ENCODE measurements around the gene WDR5. TPM values are rescaled to one million over a fixed set of nuclear protein-coding genes. Genes with fewer than 3 reads are reported as not detected.

Gene WDR5
- total and polyA plus RNA-seq, 2 experiments from 2014 or later, result 37.0 to 56.6 TPM

- ATAC-seq (no peak), DNase-seq (ENCODE audit: low spot score) (no peak)
- Mint-ChIP-seq H3K27me3 (ENCODE audit: insufficient read depth, low read depth, poor library complexity) (peaks cover 12% of the 10 kb centered on the region), H3K4me1 (peaks cover 7% of the 10 kb centered on the region), H3K4me3 (no peak overlapping the region), H3K36me3 (ENCODE audit: low read depth) (peaks cover 6% of the 10 kb centered on the region), H3K9me3 (peaks cover 11% of the 10 kb centered on the region), H3K27ac (no peak overlapping the region)
- Histone ChIP-seq H3F3A (replicated peaks; ENCODE audit: low read depth) (no peaks in the 10 kb centered on the region), H3K9me2 (ENCODE audit: insufficient read depth) (no peaks in the 10 kb centered on the region), H2AFZ (no peak overlapping the region), H3K79me2 (replicated peaks; ENCODE audit: insufficient read depth) (no peaks in the 10 kb centered on the region), H3K36me3 (ENCODE audit: insufficient read depth) (no peaks in the 10 kb centered on the region), H3K27me3 (ENCODE audit: insufficient read depth) (no peaks in the 10 kb centered on the region), H3K4me1 (ENCODE audit: insufficient read depth) (no peaks in the 10 kb centered on the region), H4K20me1 (replicated peaks; ENCODE audit: insufficient read depth) (no peaks in the 10 kb centered on the region), H3K27ac (ENCODE audit: low read depth) (no peak overlapping the region), H3K4me3 (no peak overlapping the region), H3K4me2 (no peak overlapping the region)
- TF ChIP-seq EZH2phosphoT487 (IDR thresholded peaks at IDR 0.05; ENCODE audit: unreplicated experiment) (no peak), ZNF462 (CRISPR knock-in tag; IDR thresholded peaks at IDR 0.05) (no peak), EZH2 (IDR thresholded peaks at IDR 0.05; ENCODE audit: low read depth, unreplicated experiment) (no peak), ZNF331 (CRISPR knock-in tag; IDR thresholded peaks at IDR 0.05; ENCODE audit: low read depth) (no peak), ZNF114 (CRISPR knock-in tag; IDR thresholded peaks at IDR 0.05) (no peak), JUNB (IDR thresholded peaks at IDR 0.05; ENCODE audit: unreplicated experiment) (no peak)
- TF ChIP-seq, protein P1, sequence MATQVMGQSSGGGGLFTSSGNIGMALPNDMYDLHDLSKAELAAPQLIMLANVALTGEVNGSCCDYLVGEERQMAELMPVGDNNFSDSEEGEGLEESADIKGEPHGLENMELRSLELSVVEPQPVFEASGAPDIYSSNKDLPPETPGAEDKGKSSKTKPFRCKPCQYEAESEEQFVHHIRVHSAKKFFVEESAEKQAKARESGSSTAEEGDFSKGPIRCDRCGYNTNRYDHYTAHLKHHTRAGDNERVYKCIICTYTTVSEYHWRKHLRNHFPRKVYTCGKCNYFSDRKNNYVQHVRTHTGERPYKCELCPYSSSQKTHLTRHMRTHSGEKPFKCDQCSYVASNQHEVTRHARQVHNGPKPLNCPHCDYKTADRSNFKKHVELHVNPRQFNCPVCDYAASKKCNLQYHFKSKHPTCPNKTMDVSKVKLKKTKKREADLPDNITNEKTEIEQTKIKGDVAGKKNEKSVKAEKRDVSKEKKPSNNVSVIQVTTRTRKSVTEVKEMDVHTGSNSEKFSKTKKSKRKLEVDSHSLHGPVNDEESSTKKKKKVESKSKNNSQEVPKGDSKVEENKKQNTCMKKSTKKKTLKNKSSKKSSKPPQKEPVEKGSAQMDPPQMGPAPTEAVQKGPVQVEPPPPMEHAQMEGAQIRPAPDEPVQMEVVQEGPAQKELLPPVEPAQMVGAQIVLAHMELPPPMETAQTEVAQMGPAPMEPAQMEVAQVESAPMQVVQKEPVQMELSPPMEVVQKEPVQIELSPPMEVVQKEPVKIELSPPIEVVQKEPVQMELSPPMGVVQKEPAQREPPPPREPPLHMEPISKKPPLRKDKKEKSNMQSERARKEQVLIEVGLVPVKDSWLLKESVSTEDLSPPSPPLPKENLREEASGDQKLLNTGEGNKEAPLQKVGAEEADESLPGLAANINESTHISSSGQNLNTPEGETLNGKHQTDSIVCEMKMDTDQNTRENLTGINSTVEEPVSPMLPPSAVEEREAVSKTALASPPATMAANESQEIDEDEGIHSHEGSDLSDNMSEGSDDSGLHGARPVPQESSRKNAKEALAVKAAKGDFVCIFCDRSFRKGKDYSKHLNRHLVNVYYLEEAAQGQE (IDR thresholded peaks at IDR 0.05; ENCODE audit: unreplicated experiment), result no peak
- TF ChIP-seq, protein P2, sequence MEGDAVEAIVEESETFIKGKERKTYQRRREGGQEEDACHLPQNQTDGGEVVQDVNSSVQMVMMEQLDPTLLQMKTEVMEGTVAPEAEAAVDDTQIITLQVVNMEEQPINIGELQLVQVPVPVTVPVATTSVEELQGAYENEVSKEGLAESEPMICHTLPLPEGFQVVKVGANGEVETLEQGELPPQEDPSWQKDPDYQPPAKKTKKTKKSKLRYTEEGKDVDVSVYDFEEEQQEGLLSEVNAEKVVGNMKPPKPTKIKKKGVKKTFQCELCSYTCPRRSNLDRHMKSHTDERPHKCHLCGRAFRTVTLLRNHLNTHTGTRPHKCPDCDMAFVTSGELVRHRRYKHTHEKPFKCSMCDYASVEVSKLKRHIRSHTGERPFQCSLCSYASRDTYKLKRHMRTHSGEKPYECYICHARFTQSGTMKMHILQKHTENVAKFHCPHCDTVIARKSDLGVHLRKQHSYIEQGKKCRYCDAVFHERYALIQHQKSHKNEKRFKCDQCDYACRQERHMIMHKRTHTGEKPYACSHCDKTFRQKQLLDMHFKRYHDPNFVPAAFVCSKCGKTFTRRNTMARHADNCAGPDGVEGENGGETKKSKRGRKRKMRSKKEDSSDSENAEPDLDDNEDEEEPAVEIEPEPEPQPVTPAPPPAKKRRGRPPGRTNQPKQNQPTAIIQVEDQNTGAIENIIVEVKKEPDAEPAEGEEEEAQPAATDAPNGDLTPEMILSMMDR (conservative IDR thresholded peaks at IDR 0.05; ENCODE audit: low read depth in 2 of 2), result no peak
Measured at GRCh38 chr9:134186471-134187109, 50.7 kb downstream of the WDR5 start.
